ENCODE results near the gene HMX1. TPM values are rescaled to one million over a fixed set of nuclear protein-coding genes. Genes with fewer than 3 reads are reported as not detected.

HMX1 gene
- total RNA-seq = not detected in 2 replicates

DNA sequence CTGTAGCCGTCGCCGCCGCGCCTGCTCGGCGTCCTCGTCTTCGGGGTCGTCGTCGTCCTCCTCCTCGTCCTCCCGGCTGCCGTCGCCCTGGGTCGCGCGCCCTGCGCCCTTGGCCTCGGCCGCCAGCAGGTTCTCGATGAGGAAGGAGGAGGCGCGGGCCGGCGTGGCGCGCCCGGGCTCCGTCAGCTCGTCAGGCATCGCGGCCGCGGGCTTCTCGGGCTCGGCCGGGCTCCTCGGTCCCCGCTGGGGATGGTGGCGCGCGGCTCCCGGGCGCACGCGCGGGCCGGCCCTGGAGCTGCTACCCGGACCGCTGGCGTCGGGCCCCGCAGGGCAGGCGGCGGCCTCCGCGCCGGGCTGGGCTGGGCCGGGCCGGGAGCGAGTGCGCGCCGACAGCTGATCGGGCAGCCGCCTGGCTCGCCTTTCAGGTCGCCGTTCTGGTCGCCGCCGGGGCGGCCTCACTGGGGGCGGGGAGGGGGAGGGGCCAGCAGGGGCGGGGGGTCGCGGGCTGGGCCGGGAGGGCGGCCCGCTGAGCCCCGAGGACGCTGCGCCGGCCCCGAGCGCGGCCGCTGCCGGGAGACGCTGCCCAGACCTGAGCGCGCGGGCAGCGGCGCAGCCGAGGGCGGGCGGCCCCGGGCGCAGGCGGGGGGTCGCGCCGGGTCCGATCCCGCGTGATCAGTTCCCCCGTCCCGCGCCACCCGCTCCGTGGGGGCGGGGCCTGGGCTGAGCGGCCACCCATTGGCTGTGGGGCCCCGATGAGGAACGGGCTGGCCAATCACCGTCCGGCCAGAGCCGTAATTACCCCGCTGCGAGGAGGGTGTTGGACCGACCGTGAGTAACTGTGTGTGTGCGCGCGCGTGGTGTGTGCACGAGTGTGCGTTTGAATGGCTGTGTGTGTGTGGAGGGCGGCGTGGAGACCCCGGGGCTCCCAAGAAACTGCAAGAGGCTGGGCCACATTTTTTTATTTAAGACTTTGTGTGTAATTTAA, at the start of gene HMX1:
Gene HMX1 (minus strand): TSS at position 423 of the 985 bp plus-strand sequence. CDS start 225 bp downstream, at position 198.

